ENCODE data around the gene EPB41L4B. TPM values are rescaled to one million over a fixed set of nuclear protein-coding genes. Genes with fewer than 3 reads are reported as not detected.

The EPB41L4B gene
- total and polyA plus RNA-seq, 2 of the 4 experiments (the other 2 are of a cell fraction): 0.36 to 0.54 TPM

- no peak for ATAC-seq (ENCODE audit: low read depth)
- Histone ChIP-seq H3K9ac (ENCODE audit: low read depth, low read length) (no peak overlapping the region), H2AK5ac (ENCODE audit: low read depth, low read length) (no peak overlapping the region), H4K8ac (ENCODE audit: low read depth in 2 of 2, low read length in 2 of 2) (no peak overlapping the region), H4K20me1 (ENCODE audit: insufficient read depth, low read length) (no peaks in the 10 kb centered on the region), H3K27me3 (ENCODE audit: control insufficient read depth, insufficient read depth, low read length) (peaks cover 26% of the 10 kb centered on the region), H3K79me1 (ENCODE audit: low read depth in 1 of 2, low read length in 2 of 2) (no peaks in the 10 kb centered on the region), H3K27ac (ENCODE audit: insufficient read depth, low read length) (no peak overlapping the region), H3K4me1 (ENCODE audit: control insufficient read depth, insufficient read depth, low read length) (no peaks in the 10 kb centered on the region), H3K14ac (replicated peaks; ENCODE audit: low read depth, low read length) (no peak overlapping the region), H3K23ac (ENCODE audit: low read depth, low read length) (no peak overlapping the region), H2AK9ac (replicated peaks; ENCODE audit: low read depth, low read length, poor library complexity) (no peak overlapping the region), H3K4me3 (ENCODE audit: insufficient read depth, low read depth, low read length) (no peak overlapping the region), H4K91ac (ENCODE audit: insufficient read depth, low read depth, low read length) (no peak overlapping the region), H3K9me3 (ENCODE audit: control insufficient read depth, insufficient read depth, low read length) (no peaks in the 10 kb centered on the region), H3K18ac (ENCODE audit: low read depth, low read length) (no peak overlapping the region), H3K4ac (ENCODE audit: low read depth, low read length) (no peak overlapping the region), H2BK20ac (ENCODE audit: low read depth, low read length) (no peak overlapping the region), H3K36me3 (ENCODE audit: control insufficient read depth, insufficient read depth, low read length) (no peaks in the 10 kb centered on the region), H3K9me1 (ENCODE audit: insufficient read depth, low read length) (no peaks in the 10 kb centered on the region), H2AFZ (replicated peaks; ENCODE audit: low read length, poor library complexity) (no peak overlapping the region), H2BK5ac (ENCODE audit: low read depth, low read length, poor library complexity, severe bottlenecking) (no peak overlapping the region), H2BK120ac (ENCODE audit: low read depth, low read length) (no peak overlapping the region), H3K4me2 (ENCODE audit: low read depth, low read length) (no peak overlapping the region), H4K5ac (ENCODE audit: low read depth, low read length) (no peak overlapping the region), H3K56ac (ENCODE audit: extremely low read depth, insufficient read depth, low read length) (no peak overlapping the region), H2BK15ac (ENCODE audit: low read depth, low read length) (no peak overlapping the region)
- POLR2A ChIA-PET (ENCODE audit: unreplicated experiment): no interaction called here
- WGBS, 2 experiments (ENCODE audit: extremely low coverage in 2 of 2, insufficient read length in 1 of 2): no CpG with 5 or more reads among the region's 3 CpGs
- in situ Hi-C loops (cut with MboI; ENCODE audit: low sequenced_read_pairs): no loop called here
- intact Hi-C loops (cut with micrococcal nuclease): no loop called here
- DNase-seq: no peak
- BruUV-seq (replicated peaks): no TSS peak
- CTCF ChIA-PET: interaction anchor here (0.5 to 1.3 kb wide), 2 partner anchors 16 to 92 kb away, joined by 3 to 4 read pairs; no protein-coding TSS in a partner anchor
- no peak for TF ChIP-seq ELK1 (IDR thresholded peaks at IDR 0.05; ENCODE audit: borderline replicate concordance, low read depth, low read length)
- no peak for TF ChIP-seq POLR2A (IDR thresholded peaks at IDR 0.05; ENCODE audit: low read depth, low read length)
- TF ChIP-seq FOS (IDR thresholded peaks at IDR 0.05; ENCODE audit: low read depth, low read length): no peak
- no peak for TF ChIP-seq USF2 (IDR thresholded peaks at IDR 0.05; ENCODE audit: low read depth, low read length)
- TF ChIP-seq BHLHE40 (IDR thresholded peaks at IDR 0.05; ENCODE audit: low read depth, low read length): no peak
- no peak for TF ChIP-seq RFX5 (IDR thresholded peaks at IDR 0.05; ENCODE audit: low read depth, low read length)
- TF ChIP-seq MAZ (IDR thresholded peaks at IDR 0.05; ENCODE audit: borderline replicate concordance, low read depth, low read length): no peak
- no peak for TF ChIP-seq RAD21 (IDR thresholded peaks at IDR 0.05; ENCODE audit: low read length)
- TF ChIP-seq MAFK (IDR thresholded peaks at IDR 0.05; ENCODE audit: low read depth, low read length): no peak
- TF ChIP-seq RCOR1 (IDR thresholded peaks at IDR 0.05; ENCODE audit: insufficient replicate concordance, low read length): no peak
- TF ChIP-seq CTCF (conservative IDR thresholded peaks at IDR 0.05; ENCODE audit: low read depth, low read length): no peak
- TF ChIP-seq NFE2L2 (IDR thresholded peaks at IDR 0.05; ENCODE audit: low read depth, low read length): no peak
- no peak for TF ChIP-seq CHD1 (IDR thresholded peaks at IDR 0.05; ENCODE audit: low read depth, low read length)
- TF ChIP-seq SMC3 (IDR thresholded peaks at IDR 0.05; ENCODE audit: low read depth, low read length): no peak
- dilution Hi-C loops (cut with HindIII; ENCODE audit: low sequenced_read_pairs, unreplicated experiment): no loop called here
These were observed 91.2 kb downstream of the EPB41L4B start for GRCh38 chr9:109229682-109230081.

All from IMR-90 (cell line).